ENCODE results near the gene STS.

Gene STS

GRCh38 chrX:7184816-7185215 lies 37.3 kb downstream of the STS start:
- DNase-seq: no peak

GRCh38 chrX:7188672-7189071 lies 41.2 kb downstream of the STS start:
- no peak for DNase-seq

- DNase-seq: no peak
Observed at GRCh38 chrX:7190157-7190556, 42.6 kb downstream of the STS start.

- no peak for DNase-seq
Observed at GRCh38 chrX:7191681-7192110, 44.2 kb downstream of the STS start.

- DNase-seq: no peak
Observed at GRCh38 chrX:7192871-7193270, 45.4 kb downstream of the STS start.

- no peak for DNase-seq
Observed at GRCh38 chrX:7194606-7195005, 47.1 kb downstream of the STS start.
